ENCODE results near the gene PLXNA4. TPM values are rescaled to one million over a fixed set of nuclear protein-coding genes. Genes with fewer than 3 reads are reported as not detected.

PLXNA4 gene
- total and polyA plus RNA-seq, 2 experiments from 2014 or later = 0.32 TPM; not detected in 1

GRCh38 chr7:132491391-132491945, 84.8 kb downstream of the PLXNA4 start:
- no peaks in the 10 kb centered on the region for H3K36me3 ChIP-seq (ENCODE audit: low read depth)
- no peak for DNase-seq
- TF ChIP-seq EZH2 (IDR thresholded peaks at IDR 0.05; ENCODE audit: insufficient read depth, poor library complexity, severe bottlenecking) (no peak), EZH2phosphoT487 (IDR thresholded peaks at IDR 0.05; ENCODE audit: insufficient read depth, low read depth) (no peak)
- H3K9me2 ChIP-seq (ENCODE audit: insufficient read depth) = no peaks in the 10 kb centered on the region
- no peaks in the 10 kb centered on the region for H3F3A ChIP-seq (ENCODE audit: insufficient read depth)
- H4K20me1 ChIP-seq (ENCODE audit: insufficient read depth) = no peaks in the 10 kb centered on the region
- no peaks in the 10 kb centered on the region for H3K4me1 ChIP-seq (ENCODE audit: insufficient read depth)
- WGBS, 2 experiments (ENCODE audit: low coverage in 1 of 2, low lambda C conversion rate in 2 of 2, missing lambda C conversion rate in 2 of 2) = 62 to 80% methylated on average over 7 to 8 of the region's 8 CpGs
- H2AFZ ChIP-seq = no peak overlapping the region
- H3K4me3 ChIP-seq = no peak overlapping the region
- H3K4me2 ChIP-seq (ENCODE audit: unreplicated experiment) = no peak overlapping the region
- in situ Hi-C loops (cut with MboI) = no loop called here
- H3K9me3 ChIP-seq (ENCODE audit: low read depth) = no peaks in the 10 kb centered on the region
- no peaks in the 10 kb centered on the region for H3K79me2 ChIP-seq (ENCODE audit: insufficient read depth)
- H3K27ac ChIP-seq = no peak overlapping the region
- no peaks in the 10 kb centered on the region for H3K27me3 ChIP-seq (replicated peaks; ENCODE audit: insufficient read depth)
- H3K9ac ChIP-seq = no peak overlapping the region

GRCh38 chr7:132490474-132490873, 85.8 kb downstream of the PLXNA4 start:
- Histone ChIP-seq H3F3A (ENCODE audit: insufficient read depth) (no peaks in the 10 kb centered on the region), H4K20me1 (ENCODE audit: insufficient read depth) (no peaks in the 10 kb centered on the region), H3K27me3 (replicated peaks; ENCODE audit: insufficient read depth) (no peaks in the 10 kb centered on the region), H3K9me3 (ENCODE audit: low read depth) (no peaks in the 10 kb centered on the region), H3K9ac (no peak overlapping the region), H2AFZ (no peak overlapping the region), H3K4me2 (ENCODE audit: unreplicated experiment) (no peak overlapping the region), H3K4me3 (no peak overlapping the region), H3K36me3 (ENCODE audit: low read depth) (no peaks in the 10 kb centered on the region), H3K9me2 (ENCODE audit: insufficient read depth) (no peaks in the 10 kb centered on the region), H3K79me2 (ENCODE audit: insufficient read depth) (no peaks in the 10 kb centered on the region), H3K4me1 (ENCODE audit: insufficient read depth) (no peaks in the 10 kb centered on the region), H3K27ac (no peak overlapping the region)
- 51 to 59% methylated on average over 4 of the region's 4 CpGs for WGBS, 2 experiments (ENCODE audit: low coverage in 1 of 2, low lambda C conversion rate in 2 of 2, missing lambda C conversion rate in 2 of 2)
- DNase-seq = no peak
- TF ChIP-seq EZH2 (IDR thresholded peaks at IDR 0.05; ENCODE audit: insufficient read depth, poor library complexity, severe bottlenecking) = no peak
- TF ChIP-seq EZH2phosphoT487 (IDR thresholded peaks at IDR 0.05; ENCODE audit: insufficient read depth, low read depth) = no peak
- in situ Hi-C loops (cut with MboI) = no loop called here

GRCh38 chr7:132489776-132490237, 86.5 kb downstream of the PLXNA4 start:
- Histone ChIP-seq H3K79me2 (ENCODE audit: insufficient read depth) (no peaks in the 10 kb centered on the region), H3K9me2 (ENCODE audit: insufficient read depth) (no peaks in the 10 kb centered on the region), H3K4me1 (ENCODE audit: insufficient read depth) (no peaks in the 10 kb centered on the region), H3K36me3 (ENCODE audit: low read depth) (no peaks in the 10 kb centered on the region), H3K4me3 (no peak overlapping the region), H4K20me1 (ENCODE audit: insufficient read depth) (no peaks in the 10 kb centered on the region), H3K27me3 (replicated peaks; ENCODE audit: insufficient read depth) (no peaks in the 10 kb centered on the region), H3K4me2 (ENCODE audit: unreplicated experiment) (no peak overlapping the region), H2AFZ (no peak overlapping the region), H3F3A (ENCODE audit: insufficient read depth) (no peaks in the 10 kb centered on the region), H3K27ac (no peak overlapping the region), H3K9ac (no peak overlapping the region), H3K9me3 (ENCODE audit: low read depth) (no peaks in the 10 kb centered on the region)
- WGBS, 2 experiments (ENCODE audit: low coverage in 1 of 2, low lambda C conversion rate in 2 of 2, missing lambda C conversion rate in 2 of 2) = 60 to 70% methylated on average over 6 of the region's 6 CpGs
- TF ChIP-seq EZH2phosphoT487 (IDR thresholded peaks at IDR 0.05; ENCODE audit: insufficient read depth, low read depth) (no peak), EZH2 (IDR thresholded peaks at IDR 0.05; ENCODE audit: insufficient read depth, poor library complexity, severe bottlenecking) (no peak)
- no peak for DNase-seq
- in situ Hi-C loops (cut with MboI) = no loop called here

- Histone ChIP-seq H3K9ac (no peak overlapping the region), H3K9me3 (ENCODE audit: low read depth) (no peaks in the 10 kb centered on the region), H3K27ac (no peak overlapping the region), H3K4me1 (ENCODE audit: insufficient read depth) (no peaks in the 10 kb centered on the region), H3K4me2 (ENCODE audit: unreplicated experiment) (no peak overlapping the region), H3K79me2 (ENCODE audit: insufficient read depth) (no peaks in the 10 kb centered on the region), H3K4me3 (no peak overlapping the region), H3K9me2 (ENCODE audit: insufficient read depth) (no peaks in the 10 kb centered on the region), H2AFZ (no peak overlapping the region), H3F3A (ENCODE audit: insufficient read depth) (no peaks in the 10 kb centered on the region), H4K20me1 (ENCODE audit: insufficient read depth) (no peaks in the 10 kb centered on the region), H3K36me3 (ENCODE audit: low read depth) (no peaks in the 10 kb centered on the region), H3K27me3 (replicated peaks; ENCODE audit: insufficient read depth) (no peaks in the 10 kb centered on the region; the same call in 1 of the 2 replicates)
- no peak for DNase-seq
- WGBS, 2 experiments (ENCODE audit: low coverage in 1 of 2, low lambda C conversion rate in 2 of 2, missing lambda C conversion rate in 2 of 2) = 55 to 59% methylated on average over 6 of the region's 6 CpGs
- in situ Hi-C loops (cut with MboI) = no loop called here
- TF ChIP-seq EZH2 (IDR thresholded peaks at IDR 0.05; ENCODE audit: insufficient read depth, poor library complexity, severe bottlenecking) = no peak
- TF ChIP-seq EZH2phosphoT487 (IDR thresholded peaks at IDR 0.05; ENCODE audit: insufficient read depth, low read depth) = no peak
Measured at GRCh38 chr7:132488634-132489302, 87.5 kb downstream of the PLXNA4 start.

Measured in GM23248 (cell line).